Liver (tissue), 9 donors: ENCODE data around the gene GMDS. TPM values are rescaled to one million over a fixed set of nuclear protein-coding genes. Genes with fewer than 3 reads are reported as not detected.

Experiments
- DNase-seq: peaks from one replicate; pipeline ENCODE4 v3.0.0-alpha.2; 2017; ENCODE audit warnings: low spot score
- H3K27ac ChIP-seq, 2 donors: one replicate each; pipeline ENCODE4 v1.7.0; 2013; ENCODE audit warnings: inconsistent platforms in 2 of 2, low read length in 2 of 2, control low read depth in 1 of 2, low read depth in 1 of 2, mild to moderate bottlenecking in 1 of 2
- H3K27me3 ChIP-seq, 4 donors: one replicate each; pipeline versions ENCODE4 v1.6.1 to v1.7.0; 2013; ENCODE audit warnings: low read length in 3 of 4, inconsistent platforms in 1 of 4, mild to moderate bottlenecking in 1 of 4, moderate library complexity in 1 of 4; ENCODE audit not compliant: control insufficient read depth in 4 of 4, insufficient read depth in 4 of 4
- H3K36me3 ChIP-seq, 4 donors: one replicate each; pipeline versions ENCODE4 v1.6.1 to v1.7.0; 2013; ENCODE audit warnings: low read length in 3 of 4, mild to moderate bottlenecking in 3 of 4, low read depth in 1 of 4, moderate library complexity in 1 of 4; ENCODE audit not compliant: control insufficient read depth in 4 of 4, insufficient read depth in 3 of 4
- H3K4me1 ChIP-seq, 4 donors: one replicate each; pipeline versions ENCODE4 v1.6.1 to v1.7.0; 2013; ENCODE audit warnings: low read length in 3 of 4, mild to moderate bottlenecking in 3 of 4, moderate library complexity in 1 of 4; ENCODE audit not compliant: control insufficient read depth in 4 of 4, insufficient read depth in 4 of 4
- H3K4me3 ChIP-seq, 3 donors: one replicate each; pipeline versions ENCODE4 v1.6.1 to v1.7.0; 2013; ENCODE audit warnings: low read length in 3 of 3, control low read depth in 1 of 3, low read depth in 1 of 3, mild to moderate bottlenecking in 1 of 3
- H3K9ac ChIP-seq, 2 donors: one replicate each; pipeline ENCODE4 v1.7.0; 2013; ENCODE audit warnings: low read length in 2 of 2, mild to moderate bottlenecking in 2 of 2, moderate library complexity in 2 of 2, control low read depth in 1 of 2, low read depth in 1 of 2
- H3K9me3 ChIP-seq, 4 donors: one replicate each; pipeline versions ENCODE4 v1.6.1 to v1.7.0; 2013; ENCODE audit warnings: low read length in 3 of 4; ENCODE audit not compliant: control insufficient read depth in 4 of 4
- ATF3 ChIP-seq: IDR thresholded peaks from 2 replicates; pipeline ENCODE4 v1.6.1; 2016; ENCODE audit warnings: antibody characterized with exemption
- CTCF ChIP-seq: fragments of 150-350 bp; IDR thresholded peaks from 2 replicates; pipeline ENCODE4 v1.5.1; 2017; ENCODE audit warnings: improper control_type of control experiment, low read depth, low read length; ENCODE audit not compliant: missing input control
- EGR1 ChIP-seq, 2 donors: IDR thresholded peaks; 2 replicates each; pipeline ENCODE4 v1.6.1; 2016 to 2018; ENCODE audit warnings: antibody characterized with exemption in 2 of 2, low read depth in 2 of 2
- FOXA2 ChIP-seq: IDR thresholded peaks from 2 replicates; pipeline ENCODE4 v1.6.1; 2016; ENCODE audit warnings: antibody characterized with exemption
- GABPA ChIP-seq, 2 donors: IDR thresholded peaks in 1 of 2; conservative IDR thresholded peaks in 1 of 2; 2 replicates each; pipeline ENCODE4 v1.6.1; 2016; ENCODE audit warnings: antibody characterized with exemption in 2 of 2, mild to moderate bottlenecking in 1 of 2, moderate library complexity in 1 of 2
- HNF4A ChIP-seq, 2 donors: conservative IDR thresholded peaks; 2 replicates each; pipeline ENCODE4 v1.6.1; 2016; ENCODE audit warnings: antibody characterized with exemption in 2 of 2, mild to moderate bottlenecking in 2 of 2
- HNF4G ChIP-seq: IDR thresholded peaks from 2 replicates; pipeline ENCODE4 v1.6.1; 2016; ENCODE audit warnings: antibody characterized with exemption
- NR2F2 ChIP-seq: IDR thresholded peaks from 2 replicates; pipeline ENCODE4 v1.6.1; 2016; ENCODE audit warnings: antibody characterized with exemption
- RAD21 ChIP-seq, 2 donors: IDR thresholded peaks; 2 replicates each; pipeline ENCODE4 v1.6.1; 2016; ENCODE audit warnings: antibody characterized with exemption in 2 of 2, mild to moderate bottlenecking in 2 of 2
- REST ChIP-seq: IDR thresholded peaks from 2 replicates; pipeline ENCODE4 v1.6.1; 2016; ENCODE audit warnings: antibody characterized with exemption, mild to moderate bottlenecking
- SP1 ChIP-seq: IDR thresholded peaks from 2 replicates; pipeline ENCODE4 v1.6.1; 2018; ENCODE audit warnings: antibody characterized with exemption, mild to moderate bottlenecking
- TAF1 ChIP-seq: conservative IDR thresholded peaks from 2 replicates; pipeline ENCODE4 v1.6.1; 2016; ENCODE audit warnings: antibody characterized with exemption, mild to moderate bottlenecking
- WGBS: extraction: QIAGEN DNeasy Blood & Tissue Kit; methylation state at CpG from one replicate; pipeline ENCODE4 v1.1.7; 2013; 5-methylcytosine and 5-hydroxymethylcytosine counted together
- polyA plus RNA-seq, 2 donors: library from polyadenylated mRNA; stranded (reverse) in 1 of 2; unstranded in 1 of 2; fragments of 200-250 nt in 1 of 2; fragments of >200 nt in 1 of 2; fragmentation: Nextera tagmentation in 1 of 2; extraction: Ambion mirVana in 1 of 2; gene quantifications; one replicate each; pipeline versions ENCODE4 v1.2.1 to v1.2.3, GENCODE V29; 2013 to 2015
- total RNA-seq, 2 donors: library from RNA; depleted of rRNA; stranded (reverse); fragments of >200 nt; gene quantifications; one replicate each; pipeline ENCODE4 v1.2.3, GENCODE V29; 2014
- TF ChIP-seq, protein P1 (sequence below): IDR thresholded peaks from 2 replicates; pipeline ENCODE4 v1.6.1; 2016; ENCODE audit warnings: antibody characterized with exemption
- donor health status: healthy.
- donor health status: healthy.
- donor health status: healthy.
- donor health status: healthy.
- donor health status: healthy.

Gene GMDS
- total and polyA plus RNA-seq, 4 donors: 3.5 to 15.6 (median 13.0) TPM

DNA sequence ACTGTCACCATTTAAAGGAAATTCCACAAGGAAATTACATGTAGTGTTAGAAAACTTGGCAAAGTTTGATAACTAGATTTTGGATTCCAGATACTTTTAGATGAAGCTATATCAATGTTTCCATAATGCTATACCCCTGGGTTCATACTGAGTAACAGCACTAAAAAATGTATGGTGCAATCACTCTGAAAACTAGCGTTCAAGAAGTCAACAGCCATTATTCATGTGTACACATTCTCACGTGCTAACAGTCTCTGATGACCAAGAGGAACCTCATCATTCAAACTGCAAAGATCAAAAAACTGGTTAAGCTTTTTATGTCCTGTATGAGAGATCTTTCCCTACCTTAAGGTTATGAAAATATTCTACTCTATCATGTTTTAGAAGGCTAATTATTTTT lies 197.6 kb downstream of the GMDS start:
- Histone ChIP-seq H3K36me3 (no peaks in the 10 kb centered on the region), H3K9ac (no peak overlapping the region), H3K4me3 (no peak overlapping the region), H3K27me3 (no peaks in the 10 kb centered on the region), H3K27ac (no peak overlapping the region), H3K9me3 (peaks cover 0 to 2% (median 0%) of the 10 kb centered on the region in 4 donors), H3K4me1 (no peaks in the 10 kb centered on the region)
- WGBS: 76% methylated on average over 2 of the region's 2 CpGs
- TF ChIP-seq REST: no peak
- no peak for TF ChIP-seq NR2F2
- no peak for TF ChIP-seq RAD21 (IDR thresholded peaks at IDR 0.05)
- no peak for TF ChIP-seq HNF4A (conservative IDR thresholded peaks at IDR 0.05)
- no peak for TF ChIP-seq SP1
- no peak for TF ChIP-seq EGR1 (IDR thresholded peaks at IDR 0.05; ENCODE audit: low read depth in 2 of 2)
- no peak for TF ChIP-seq ATF3
- DNase-seq: no peak

GRCh38 chr6:2044192-2044591 lies 201.2 kb downstream of the GMDS start:
- Histone ChIP-seq H3K9ac (no peak overlapping the region), H3K4me3 (no peak overlapping the region), H3K4me1 (no peaks in the 10 kb centered on the region), H3K9me3 (peaks cover 0 to 2% (median 0%) of the 10 kb centered on the region in 4 donors), H3K27me3 (no peaks in the 10 kb centered on the region), H3K27ac (no peak overlapping the region), H3K36me3 (no peaks in the 10 kb centered on the region)
- no peak for DNase-seq
- TF ChIP-seq NR2F2 (no peak), CTCF (no peak), EGR1 (IDR thresholded peaks at IDR 0.05; ENCODE audit: low read depth in 2 of 2) (no peak), SP1 (no peak)
- 99% methylated on average over 4 of the region's 4 CpGs for WGBS

DNA sequence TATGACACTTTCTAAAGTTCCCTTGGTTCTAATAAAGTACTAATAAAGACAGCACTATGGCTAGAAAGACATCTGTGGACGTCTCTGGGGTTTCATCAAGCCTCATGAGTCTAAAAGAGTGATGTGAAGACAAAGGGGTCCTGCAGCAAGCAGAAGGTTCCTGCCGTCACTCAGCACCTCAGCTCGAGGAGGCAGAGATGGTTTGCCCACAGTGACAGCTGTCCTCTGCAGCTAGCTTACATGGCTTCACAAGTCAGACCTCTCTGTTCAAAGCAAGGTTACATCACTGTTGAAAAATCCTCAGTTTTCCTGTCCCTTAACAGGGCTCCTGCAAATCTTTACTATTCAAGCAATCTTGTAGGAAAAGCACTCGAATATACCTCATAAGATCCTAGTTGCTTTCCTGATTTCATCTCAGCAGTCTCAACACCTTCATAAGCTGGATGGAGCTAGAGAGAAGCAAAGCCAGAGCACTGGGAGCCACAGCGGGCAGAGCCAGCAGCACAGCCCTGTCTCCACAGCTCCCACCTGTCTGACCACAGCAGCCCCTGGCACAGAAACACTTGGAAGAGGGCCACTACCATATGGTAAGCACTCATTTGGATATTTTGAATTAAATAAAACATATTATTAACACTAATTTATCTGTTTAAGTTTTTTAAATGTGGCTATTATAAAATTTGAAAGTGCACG lies 202.3 kb downstream of the GMDS start:
- no peak for DNase-seq
- H3K4me1 ChIP-seq: no peaks in the 10 kb centered on the region
- peaks cover 0 to 2% (median 0%) of the 10 kb centered on the region in 4 donors for H3K9me3 ChIP-seq
- no peak overlapping the region for H3K4me3 ChIP-seq
- 94% methylated on average over 6 of the region's 6 CpGs for WGBS
- H3K27me3 ChIP-seq: no peaks in the 10 kb centered on the region
- H3K27ac ChIP-seq: no peak overlapping the region
- H3K9ac ChIP-seq: no peak overlapping the region
- H3K36me3 ChIP-seq: no peaks in the 10 kb centered on the region
- TF ChIP-seq, protein P1, sequence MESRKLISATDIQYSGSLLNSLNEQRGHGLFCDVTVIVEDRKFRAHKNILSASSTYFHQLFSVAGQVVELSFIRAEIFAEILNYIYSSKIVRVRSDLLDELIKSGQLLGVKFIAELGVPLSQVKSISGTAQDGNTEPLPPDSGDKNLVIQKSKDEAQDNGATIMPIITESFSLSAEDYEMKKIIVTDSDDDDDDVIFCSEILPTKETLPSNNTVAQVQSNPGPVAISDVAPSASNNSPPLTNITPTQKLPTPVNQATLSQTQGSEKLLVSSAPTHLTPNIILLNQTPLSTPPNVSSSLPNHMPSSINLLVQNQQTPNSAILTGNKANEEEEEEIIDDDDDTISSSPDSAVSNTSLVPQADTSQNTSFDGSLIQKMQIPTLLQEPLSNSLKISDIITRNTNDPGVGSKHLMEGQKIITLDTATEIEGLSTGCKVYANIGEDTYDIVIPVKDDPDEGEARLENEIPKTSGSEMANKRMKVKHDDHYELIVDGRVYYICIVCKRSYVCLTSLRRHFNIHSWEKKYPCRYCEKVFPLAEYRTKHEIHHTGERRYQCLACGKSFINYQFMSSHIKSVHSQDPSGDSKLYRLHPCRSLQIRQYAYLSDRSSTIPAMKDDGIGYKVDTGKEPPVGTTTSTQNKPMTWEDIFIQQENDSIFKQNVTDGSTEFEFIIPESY: no peak
- no peak for TF ChIP-seq GABPA (IDR thresholded peaks at IDR 0.05 in 1 of 2, conservative IDR thresholded peaks at IDR 0.05 in 1 of 2)
- TF ChIP-seq REST: no peak
- TF ChIP-seq NR2F2: no peak
- no peak for TF ChIP-seq ATF3
- TF ChIP-seq FOXA2: no peak
- no peak for TF ChIP-seq TAF1
- TF ChIP-seq HNF4G: no peak
- no peak for TF ChIP-seq HNF4A (conservative IDR thresholded peaks at IDR 0.05)
